SK-N-SH (cell line): ENCODE results near the gene TTLL6.

Experiments used
- CHD2 ChIP-seq: fragments of 150-350 bp; IDR thresholded peaks from 2 replicates; pipeline ENCODE4 v1.6.1; 2018; ENCODE audit warnings: low read length; ENCODE audit not compliant: partially characterized antibody
- GABPA ChIP-seq: IDR thresholded peaks from 2 replicates; pipeline ENCODE4 v1.4.0; 2012; ENCODE audit warnings: low read depth, mild to moderate bottlenecking
- POLR2AphosphoS5 ChIP-seq: IDR thresholded peaks from 2 replicates; pipeline ENCODE4 v1.6.1; 2012; ENCODE audit warnings: low read depth, low read length
- RAD21 ChIP-seq: IDR thresholded peaks from 2 replicates; pipeline ENCODE4 v1.6.1; 2012; ENCODE audit warnings: mild to moderate bottlenecking, low read length
- TEAD4 ChIP-seq: IDR thresholded peaks from 2 replicates; pipeline ENCODE4 v1.4.0; 2012; ENCODE audit warnings: mild to moderate bottlenecking, borderline replicate concordance; ENCODE audit not compliant: insufficient read depth
- TF ChIP-seq, protein P1 (sequence below): fragments of 200-600 bp; sonication (generic); IDR thresholded peaks from 2 replicates; pipeline ENCODE4 v1.6.1; 2017; ENCODE audit warnings: antibody characterized with exemption, mild to moderate bottlenecking, moderate library complexity
- TF ChIP-seq, protein P2 (sequence below): IDR thresholded peaks from 2 replicates; pipeline ENCODE4 v1.6.1; 2012; ENCODE audit warnings: mild to moderate bottlenecking, low read depth, low read length, moderate library complexity

DNA sequence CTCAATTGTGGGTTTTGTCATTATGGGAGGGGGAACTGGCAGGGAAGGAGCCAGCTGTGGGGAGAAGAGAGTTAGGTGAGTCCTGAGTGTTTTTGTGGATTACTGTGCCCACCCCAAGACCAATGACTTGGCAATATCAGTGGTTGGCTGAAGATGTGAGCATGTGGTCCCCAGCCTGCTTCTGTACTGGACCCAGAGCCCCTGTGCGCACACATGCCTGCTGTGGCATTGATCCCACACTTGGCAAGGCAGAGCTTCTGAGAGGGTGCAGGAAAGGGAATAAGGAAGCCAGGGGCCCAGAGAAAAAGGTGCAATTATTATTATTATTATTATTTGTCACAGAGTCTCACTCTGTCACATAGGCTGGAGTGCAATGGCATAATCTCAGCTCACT, 96.0 kb downstream of the TTLL6 start:
- TF ChIP-seq, protein P1, sequence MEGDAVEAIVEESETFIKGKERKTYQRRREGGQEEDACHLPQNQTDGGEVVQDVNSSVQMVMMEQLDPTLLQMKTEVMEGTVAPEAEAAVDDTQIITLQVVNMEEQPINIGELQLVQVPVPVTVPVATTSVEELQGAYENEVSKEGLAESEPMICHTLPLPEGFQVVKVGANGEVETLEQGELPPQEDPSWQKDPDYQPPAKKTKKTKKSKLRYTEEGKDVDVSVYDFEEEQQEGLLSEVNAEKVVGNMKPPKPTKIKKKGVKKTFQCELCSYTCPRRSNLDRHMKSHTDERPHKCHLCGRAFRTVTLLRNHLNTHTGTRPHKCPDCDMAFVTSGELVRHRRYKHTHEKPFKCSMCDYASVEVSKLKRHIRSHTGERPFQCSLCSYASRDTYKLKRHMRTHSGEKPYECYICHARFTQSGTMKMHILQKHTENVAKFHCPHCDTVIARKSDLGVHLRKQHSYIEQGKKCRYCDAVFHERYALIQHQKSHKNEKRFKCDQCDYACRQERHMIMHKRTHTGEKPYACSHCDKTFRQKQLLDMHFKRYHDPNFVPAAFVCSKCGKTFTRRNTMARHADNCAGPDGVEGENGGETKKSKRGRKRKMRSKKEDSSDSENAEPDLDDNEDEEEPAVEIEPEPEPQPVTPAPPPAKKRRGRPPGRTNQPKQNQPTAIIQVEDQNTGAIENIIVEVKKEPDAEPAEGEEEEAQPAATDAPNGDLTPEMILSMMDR, result no peak
- TF ChIP-seq TEAD4 (no peak), POLR2AphosphoS5 (no peak), RAD21 (no peak), CHD2 (no peak), GABPA (no peak)
- TF ChIP-seq, protein P2, sequence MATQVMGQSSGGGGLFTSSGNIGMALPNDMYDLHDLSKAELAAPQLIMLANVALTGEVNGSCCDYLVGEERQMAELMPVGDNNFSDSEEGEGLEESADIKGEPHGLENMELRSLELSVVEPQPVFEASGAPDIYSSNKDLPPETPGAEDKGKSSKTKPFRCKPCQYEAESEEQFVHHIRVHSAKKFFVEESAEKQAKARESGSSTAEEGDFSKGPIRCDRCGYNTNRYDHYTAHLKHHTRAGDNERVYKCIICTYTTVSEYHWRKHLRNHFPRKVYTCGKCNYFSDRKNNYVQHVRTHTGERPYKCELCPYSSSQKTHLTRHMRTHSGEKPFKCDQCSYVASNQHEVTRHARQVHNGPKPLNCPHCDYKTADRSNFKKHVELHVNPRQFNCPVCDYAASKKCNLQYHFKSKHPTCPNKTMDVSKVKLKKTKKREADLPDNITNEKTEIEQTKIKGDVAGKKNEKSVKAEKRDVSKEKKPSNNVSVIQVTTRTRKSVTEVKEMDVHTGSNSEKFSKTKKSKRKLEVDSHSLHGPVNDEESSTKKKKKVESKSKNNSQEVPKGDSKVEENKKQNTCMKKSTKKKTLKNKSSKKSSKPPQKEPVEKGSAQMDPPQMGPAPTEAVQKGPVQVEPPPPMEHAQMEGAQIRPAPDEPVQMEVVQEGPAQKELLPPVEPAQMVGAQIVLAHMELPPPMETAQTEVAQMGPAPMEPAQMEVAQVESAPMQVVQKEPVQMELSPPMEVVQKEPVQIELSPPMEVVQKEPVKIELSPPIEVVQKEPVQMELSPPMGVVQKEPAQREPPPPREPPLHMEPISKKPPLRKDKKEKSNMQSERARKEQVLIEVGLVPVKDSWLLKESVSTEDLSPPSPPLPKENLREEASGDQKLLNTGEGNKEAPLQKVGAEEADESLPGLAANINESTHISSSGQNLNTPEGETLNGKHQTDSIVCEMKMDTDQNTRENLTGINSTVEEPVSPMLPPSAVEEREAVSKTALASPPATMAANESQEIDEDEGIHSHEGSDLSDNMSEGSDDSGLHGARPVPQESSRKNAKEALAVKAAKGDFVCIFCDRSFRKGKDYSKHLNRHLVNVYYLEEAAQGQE, result no peak
